Amniotic epithelial cell (primary cell): ENCODE data around the gene FBXW11.

Experiments
- DNase-seq: peaks from one replicate; pipeline ENCODE4 v3.0.0-alpha.2; 2010; ENCODE audit warnings: low read depth

Gene FBXW11

DNA sequence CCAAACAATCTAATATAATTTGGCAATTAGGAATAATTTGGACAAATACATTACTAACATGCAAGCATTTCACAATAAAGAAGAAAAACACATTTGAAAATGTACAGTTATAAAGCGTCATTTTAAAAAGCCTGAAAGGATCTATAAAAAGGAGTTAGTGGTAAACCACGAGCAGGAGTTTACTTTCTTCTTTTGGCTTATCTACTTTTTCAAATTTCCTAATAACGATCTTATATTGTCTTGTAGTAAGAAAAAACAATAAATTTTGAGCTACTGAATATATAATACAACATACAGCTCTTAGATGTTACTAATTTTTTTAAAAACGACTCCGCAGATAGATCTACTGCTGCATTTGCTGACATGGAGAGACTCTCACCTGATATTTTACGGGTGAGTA, 141.0 kb downstream of the FBXW11 start:
- DNase-seq, result no peak

DNA sequence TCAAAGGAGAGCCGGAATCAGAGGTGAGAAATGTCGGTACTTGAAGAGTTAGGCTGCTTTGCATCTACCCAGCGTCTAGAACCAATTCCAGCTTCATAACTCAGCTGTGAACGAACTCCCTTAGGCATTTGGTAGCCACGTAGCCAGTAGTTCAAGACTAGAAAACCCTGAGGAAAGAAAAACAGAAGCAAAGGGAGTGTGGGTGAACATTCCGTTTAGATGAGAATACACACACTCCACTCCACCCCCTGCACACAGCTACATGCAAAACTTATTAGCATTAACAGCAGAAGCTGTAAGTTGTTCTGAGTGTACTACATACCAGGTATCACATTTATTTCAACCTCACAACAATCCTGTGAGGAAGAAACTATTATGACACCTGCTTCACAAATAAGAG, 142.5 kb downstream of the FBXW11 start:
- DNase-seq, result peak; percentile 81

DNA sequence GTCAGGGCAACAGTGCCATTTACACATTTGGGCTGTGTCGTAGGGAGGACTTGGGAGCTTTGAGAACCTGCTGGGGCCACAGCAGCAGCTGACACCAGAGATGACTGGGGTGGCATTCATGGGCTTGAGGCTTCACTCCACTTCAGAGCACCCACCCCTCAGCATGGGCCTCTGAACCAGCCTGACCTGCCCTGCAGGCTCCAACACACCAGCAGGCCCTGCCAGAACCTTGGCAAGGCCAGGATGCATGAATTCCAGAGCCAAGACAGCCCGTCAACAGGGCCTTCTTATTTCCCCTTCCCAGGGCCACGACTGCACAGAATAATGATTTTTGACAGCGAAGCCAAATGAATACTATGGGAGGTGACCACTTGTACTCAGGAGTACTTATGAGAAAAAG, 143.8 kb downstream of the FBXW11 start:
- no peak for DNase-seq

- no peak for DNase-seq
These were observed 145.1 kb downstream of the FBXW11 start for GRCh38 chr5:171861381-171861780.

- DNase-seq, result no peak
These were observed 148.1 kb downstream of the FBXW11 start for GRCh38 chr5:171858303-171858702.

GRCh38 chr5:171857489-171857876, 149.0 kb downstream of the FBXW11 start:
- DNase-seq, result peak; percentile 57

- no peak for DNase-seq
These were observed 150.4 kb downstream of the FBXW11 start for GRCh38 chr5:171855798-171856763.

GRCh38 chr5:171855265-171855664, 151.2 kb downstream of the FBXW11 start:
- no peak for DNase-seq

DNA sequence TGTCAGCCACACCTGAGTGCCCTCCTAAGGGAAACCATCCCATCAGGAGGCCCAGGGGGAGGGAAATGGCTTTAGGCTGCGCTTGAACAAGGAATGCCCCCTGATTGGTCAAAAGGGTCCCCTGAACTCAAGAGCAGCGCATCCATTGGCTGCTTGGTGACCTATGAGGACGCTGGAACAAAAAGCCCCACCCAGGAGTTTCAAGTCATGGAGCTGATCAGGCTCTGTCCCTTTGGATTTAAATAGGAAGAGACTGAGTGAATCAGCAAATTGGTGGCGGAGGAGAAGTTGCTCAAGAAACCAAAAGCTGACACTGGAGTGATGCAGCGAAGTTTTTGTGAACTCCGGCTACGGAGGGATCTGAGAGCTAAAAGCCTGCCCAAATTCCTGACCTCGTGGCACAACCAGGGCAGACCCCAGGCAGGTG, 154.2 kb downstream of the FBXW11 start:
- DNase-seq, result no peak

DNA sequence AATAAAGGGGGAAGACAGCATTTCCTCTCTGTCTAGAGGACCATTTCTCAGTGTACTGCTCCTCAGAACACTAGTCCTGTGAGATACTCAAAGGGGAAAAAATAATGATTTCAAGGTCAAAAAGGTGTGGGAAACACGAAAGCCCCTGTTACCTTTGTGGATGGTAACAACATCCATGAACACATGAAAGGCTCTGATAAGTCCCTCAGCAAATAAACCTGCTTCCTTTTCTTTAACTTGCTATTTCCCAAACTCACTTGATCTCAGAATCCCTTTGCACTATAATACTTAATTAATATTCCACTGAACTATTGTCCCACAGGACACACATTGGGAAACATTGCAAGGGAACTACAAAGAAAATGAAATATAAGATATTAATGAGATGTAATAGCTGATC, 155.2 kb downstream of the FBXW11 start:
- no peak for DNase-seq

DNA sequence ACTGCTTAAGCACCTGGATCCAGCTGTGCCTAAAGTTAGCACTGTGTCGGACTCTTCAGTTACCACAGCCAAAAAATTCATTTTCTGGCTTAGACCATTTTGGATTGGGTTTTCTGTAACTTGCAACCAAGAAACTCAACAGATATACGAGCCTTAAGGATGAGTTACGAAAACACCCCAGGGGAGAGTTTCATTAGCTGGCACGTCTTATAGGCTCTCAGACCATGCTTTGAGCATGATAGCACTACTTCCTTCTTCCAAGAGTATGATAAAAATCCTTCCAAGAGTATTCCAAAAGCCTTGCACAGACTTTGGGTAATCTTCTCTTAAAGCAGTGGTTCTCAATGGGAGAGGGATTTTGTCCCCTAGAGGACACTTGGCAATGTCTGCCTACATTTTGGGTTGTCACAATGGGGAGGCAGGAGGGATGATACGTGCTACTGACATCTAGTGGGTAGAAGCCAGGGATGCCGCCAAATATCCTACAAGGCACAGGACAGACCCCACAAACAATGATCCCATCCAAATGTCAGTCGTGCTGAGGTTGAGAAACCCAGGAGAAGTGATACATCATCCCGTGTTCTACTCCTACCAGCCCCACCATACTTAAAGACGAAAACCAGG, 156.0 kb downstream of the FBXW11 start:
- no peak for DNase-seq

GRCh38 chr5:171849585-171850323, 156.7 kb downstream of the FBXW11 start:
- no peak for DNase-seq

- DNase-seq, result no peak
These were observed 157.4 kb downstream of the FBXW11 start for GRCh38 chr5:171848911-171849520.

- no peak for DNase-seq
These were observed 158.0 kb downstream of the FBXW11 start for GRCh38 chr5:171848486-171848885.

- DNase-seq, result no peak
These were observed 158.4 kb downstream of the FBXW11 start for GRCh38 chr5:171848006-171848405.

DNA sequence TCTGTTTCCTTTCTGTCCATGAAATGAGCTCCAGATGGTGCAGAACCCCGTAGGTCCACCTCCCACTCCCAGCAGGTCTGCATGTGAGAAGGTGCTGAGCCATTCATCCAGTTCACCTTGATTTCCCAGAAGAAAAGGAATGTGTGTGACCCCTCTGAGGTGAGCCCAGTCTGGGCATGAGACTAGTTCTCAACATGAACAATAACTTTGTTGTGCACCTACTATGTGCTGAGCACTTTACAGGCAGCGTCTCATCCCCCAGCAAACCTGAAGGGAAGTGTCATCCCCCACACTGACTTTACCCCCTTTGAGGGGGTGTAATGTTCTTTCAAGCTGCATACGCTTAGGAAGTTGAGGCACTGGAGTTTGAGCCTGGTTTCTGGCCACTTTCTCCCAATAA, 159.4 kb downstream of the FBXW11 start:
- no peak for DNase-seq

DNA sequence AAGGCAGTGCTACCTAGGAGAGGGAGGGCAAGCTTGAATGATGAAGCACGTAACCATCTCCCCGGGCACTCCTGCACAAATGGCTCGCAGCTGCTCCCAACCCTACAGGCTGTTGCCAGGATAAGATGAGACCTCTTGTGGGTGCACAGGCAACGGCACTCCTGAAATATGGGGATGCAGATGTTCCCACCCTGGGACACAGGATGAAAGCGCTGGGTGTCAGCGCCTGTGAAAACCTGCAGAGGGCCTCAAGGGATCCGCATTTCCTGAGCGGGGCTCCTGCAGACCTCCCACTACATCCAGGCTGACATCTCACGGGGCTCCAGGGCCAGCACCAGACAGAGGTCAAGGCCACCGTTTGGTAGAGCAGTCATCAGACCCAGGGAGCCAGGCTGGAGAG, 160.1 kb downstream of the FBXW11 start:
- no peak for DNase-seq

- DNase-seq, result no peak
These were observed 160.6 kb downstream of the FBXW11 start for GRCh38 chr5:171845857-171846256.

GRCh38 chr5:171845040-171845630, 161.3 kb downstream of the FBXW11 start:
- no peak for DNase-seq

- DNase-seq, result no peak
These were observed 163.6 kb downstream of the FBXW11 start for GRCh38 chr5:171842777-171843328.

- no peak for DNase-seq
These were observed 164.3 kb downstream of the FBXW11 start for GRCh38 chr5:171841984-171842776.
